ENCODE results near the gene GYS1.
"Not testable (repeated sequence)": the region's sequence is repeated elsewhere in the genome, so short reads cannot be mapped to it uniquely, and the experiment has no call there.

Gene GYS1

DNA sequence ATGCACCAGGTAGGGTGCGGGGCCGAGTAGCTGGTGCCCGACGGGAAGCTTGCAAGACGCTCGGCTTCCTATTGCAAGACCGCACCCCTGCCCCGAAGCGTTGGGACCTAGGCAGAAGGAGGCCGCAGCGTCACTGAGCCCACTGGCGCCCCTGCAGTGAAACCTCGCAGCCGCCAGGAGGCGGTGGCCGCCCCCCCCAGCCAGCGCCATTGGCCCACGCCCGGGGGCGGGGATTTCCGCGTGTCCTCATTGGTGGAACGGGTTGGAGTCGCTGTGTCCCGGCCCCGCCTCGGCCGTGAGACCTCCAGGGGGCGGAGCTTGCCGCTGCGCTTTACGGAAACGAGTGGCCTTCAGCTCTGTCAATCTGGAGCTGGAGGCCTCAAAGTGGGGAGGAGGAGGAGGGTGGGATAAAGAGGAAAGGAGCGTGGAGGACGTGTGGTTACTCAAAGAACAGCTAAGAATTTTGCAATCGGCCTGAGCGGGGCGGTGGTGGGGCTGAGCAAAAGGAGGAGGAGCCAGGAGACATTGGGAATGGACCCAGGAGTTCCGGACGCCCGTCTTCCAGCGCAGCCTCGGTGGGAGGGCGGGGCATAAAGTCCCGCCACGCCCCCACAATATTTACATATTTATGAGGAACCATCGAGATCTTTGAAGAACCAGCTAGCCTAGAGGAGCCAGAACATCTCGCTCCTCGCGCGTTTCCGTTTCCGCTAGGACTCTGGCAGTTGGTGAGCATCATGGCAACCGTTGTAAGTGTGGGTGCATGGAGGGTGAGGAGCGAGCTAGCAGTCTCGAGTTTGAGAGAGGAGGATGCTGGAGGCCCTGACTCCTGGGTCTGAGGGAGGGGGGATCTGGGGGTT lies at the start of gene GYS1, which contains the start of gene RUVBL2:
Gene GYS1, minus strand, starts transcription at position 135 of the 860 bp plus-strand sequence. CDS start 197 bp downstream, outside the sequence.
Gene RUVBL2, plus strand, starts transcription at position 713 of the 860 bp plus-strand sequence. Its CDS starts 25 bp downstream, at position 738.
- DNase-seq (ENCODE audit: low read depth) = peak; percentile 95

DNA sequence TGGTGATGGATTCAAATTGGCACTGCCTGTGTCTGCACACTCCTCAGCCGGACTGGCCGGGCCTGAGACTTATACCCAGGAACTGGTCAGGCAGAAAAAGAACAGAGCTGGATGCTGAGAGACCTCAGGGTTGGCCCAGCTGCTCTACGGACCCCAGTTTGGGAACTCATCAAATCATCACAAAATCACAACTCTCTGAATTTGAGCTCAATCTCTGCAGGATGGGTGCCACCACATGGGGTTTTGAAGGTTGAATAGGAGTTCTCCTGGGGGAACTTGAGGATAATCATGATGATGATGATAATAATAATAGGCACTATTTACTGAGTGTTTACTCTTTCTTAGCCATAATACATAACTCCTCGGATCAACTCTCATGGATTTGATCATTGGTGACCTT lies 49.6 kb upstream of the GYS1 start:
- not testable (repeated sequence) for DNase-seq (ENCODE audit: low read depth)

GRCh38 chr19:49042177-49042576 lies 49.1 kb upstream of the GYS1 start:
- no peak for DNase-seq (ENCODE audit: low read depth)

- not testable (repeated sequence) for DNase-seq (ENCODE audit: low read depth)
Measured at GRCh38 chr19:49039736-49040135, 46.6 kb upstream of the GYS1 start.

GRCh38 chr19:49038557-49039276 lies 45.6 kb upstream of the GYS1 start:
- DNase-seq (ENCODE audit: low read depth) = not testable (repeated sequence)

GRCh38 chr19:49038111-49038510 lies 45.0 kb upstream of the GYS1 start:
- not testable (repeated sequence) for DNase-seq (ENCODE audit: low read depth)

DNA sequence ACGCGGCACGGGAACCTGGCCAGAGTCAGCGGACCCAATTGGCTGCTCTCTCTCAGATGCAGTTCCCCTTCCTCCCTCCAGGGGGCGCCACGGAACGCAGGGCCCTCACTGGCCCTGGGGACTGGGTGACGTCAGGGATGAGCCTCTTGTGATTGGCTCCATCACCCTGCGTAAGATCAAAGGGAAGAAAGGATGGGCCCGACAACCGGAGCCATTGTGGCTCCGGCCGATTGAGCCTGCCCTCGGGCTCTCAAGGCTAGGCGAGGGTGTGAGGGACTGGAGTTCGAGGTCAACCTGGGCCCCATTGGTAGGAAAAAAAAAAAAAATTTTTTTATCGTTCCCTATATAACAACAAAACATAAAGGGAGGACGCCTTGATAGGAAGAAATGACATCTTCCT lies 43.7 kb upstream of the GYS1 start, which contains the start of gene CGB1:
Gene CGB1, minus strand, starts transcription at position 81 of the 400 bp plus-strand sequence. CDS start 184 bp downstream, outside the sequence.
- DNase-seq (ENCODE audit: low read depth) = not testable (repeated sequence)

DNA sequence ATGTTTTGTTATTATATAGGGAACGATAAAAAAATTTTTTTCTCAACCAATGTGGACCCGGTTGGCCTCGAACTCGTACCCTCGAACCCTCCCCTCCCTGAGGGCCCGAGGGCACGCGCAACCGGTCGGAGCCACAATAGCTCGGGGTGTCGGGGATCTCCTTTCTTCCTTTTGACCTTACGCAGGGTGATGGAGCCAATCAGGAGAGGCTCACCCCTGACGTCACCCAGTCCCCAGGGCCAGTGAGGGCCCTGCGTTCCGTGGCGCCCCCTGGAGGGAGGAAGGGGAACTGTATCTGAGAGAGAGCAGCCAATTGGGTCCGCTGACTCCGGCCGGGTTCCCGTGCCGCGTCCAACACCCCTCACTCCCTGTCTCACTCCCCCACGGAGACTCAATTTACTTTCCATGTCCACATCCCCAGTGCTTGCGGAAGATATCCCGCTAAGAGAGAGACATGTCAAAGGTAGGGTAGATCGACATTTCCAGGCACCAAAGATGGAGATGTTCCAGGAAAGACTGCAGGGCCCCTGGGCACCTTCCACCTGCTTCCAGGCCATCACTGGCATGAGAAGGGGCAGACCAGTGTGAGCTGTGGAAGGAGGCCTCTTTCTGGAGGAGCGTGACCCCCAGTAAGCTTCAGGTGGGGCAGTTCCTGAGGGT lies 38.7 kb upstream of the GYS1 start, which contains the start of gene CGB2:
Gene CGB2, plus strand, starts transcription at position 249 of the 660 bp plus-strand sequence. Its CDS starts 206 bp downstream, at position 455.
- DNase-seq (ENCODE audit: low read depth) = not testable (repeated sequence)

GRCh38 chr19:49030323-49030722 lies 37.2 kb upstream of the GYS1 start:
- not testable (repeated sequence) for DNase-seq (ENCODE audit: low read depth)

GRCh38 chr19:49029749-49030148 lies 36.6 kb upstream of the GYS1 start:
- DNase-seq (ENCODE audit: low read depth) = not testable (repeated sequence)

DNA sequence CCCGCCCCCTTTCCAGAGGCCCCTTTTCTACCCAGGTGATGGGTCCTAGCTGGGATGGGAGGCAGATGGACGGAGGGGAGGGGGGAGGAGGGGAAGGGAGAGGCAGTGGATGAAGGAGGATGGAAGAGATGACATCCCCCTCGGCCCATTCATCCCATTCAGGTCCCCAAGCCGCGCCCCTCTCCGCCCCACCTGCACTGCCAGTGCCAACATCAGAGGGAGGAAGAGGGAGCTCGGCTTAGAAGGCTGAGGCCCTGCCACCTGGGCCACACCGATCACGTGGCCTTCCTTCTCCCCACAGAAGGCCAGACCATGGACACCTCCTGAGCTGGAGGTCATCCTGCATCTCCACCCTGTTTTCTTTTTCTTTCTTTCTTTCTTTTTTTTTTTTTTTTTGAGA lies 35.6 kb upstream of the GYS1 start:
- DNase-seq (ENCODE audit: low read depth) = not testable (repeated sequence)

- DNase-seq (ENCODE audit: low read depth) = not testable (repeated sequence)
Measured at GRCh38 chr19:49025599-49025998, 32.5 kb upstream of the GYS1 start.

GRCh38 chr19:49025088-49025487 lies 32.0 kb upstream of the GYS1 start:
- not testable (repeated sequence) for DNase-seq (ENCODE audit: low read depth)

DNA sequence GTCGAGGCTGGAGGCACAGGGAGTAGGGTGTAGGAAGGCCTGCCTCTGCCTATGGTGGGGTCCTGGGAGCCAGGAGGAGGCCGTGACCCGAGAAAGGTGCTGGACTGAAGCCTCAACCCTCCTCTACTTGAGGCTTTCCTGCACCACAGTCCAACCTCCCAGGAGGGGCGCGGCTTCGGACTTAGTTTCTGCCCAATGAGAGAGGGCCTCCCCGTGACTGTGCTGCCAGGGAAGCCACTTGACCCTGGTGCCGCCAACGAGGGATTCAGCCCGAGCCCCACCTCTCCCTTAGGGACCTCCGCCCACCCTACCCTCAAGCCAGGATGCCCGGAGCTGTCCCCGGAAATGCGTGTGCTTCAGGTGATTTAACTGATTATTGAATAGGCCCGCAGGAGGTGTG lies 31.1 kb upstream of the GYS1 start, which contains the start of gene CGB3:
Gene CGB3, minus strand, starts transcription at position 101 of the 400 bp plus-strand sequence. CDS start 362 bp downstream, outside the sequence.
- not testable (repeated sequence) for DNase-seq (ENCODE audit: low read depth)

DNA sequence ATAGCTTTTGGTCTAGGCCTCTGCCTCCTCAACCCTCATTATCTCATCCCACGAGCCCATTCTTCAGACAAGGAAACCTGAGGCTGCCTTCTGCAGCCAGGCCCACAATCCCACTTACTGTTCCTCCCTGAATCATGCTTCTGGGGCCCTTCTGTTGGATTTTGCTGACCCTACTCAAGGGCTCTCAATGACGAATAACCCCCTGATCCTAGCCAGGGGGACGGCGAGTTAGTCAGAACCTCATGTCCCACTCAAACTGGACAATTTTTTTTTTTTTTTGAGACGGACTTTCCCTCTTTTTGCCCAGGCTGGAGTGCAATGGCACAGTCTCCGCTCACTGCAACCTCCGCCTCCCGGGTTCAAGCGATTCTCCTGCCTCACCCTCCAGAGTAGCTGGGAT lies 29.0 kb upstream of the GYS1 start:
- DNase-seq (ENCODE audit: low read depth) = no peak

GRCh38 chr19:49020931-49021895 lies 28.1 kb upstream of the GYS1 start:
- no peak for DNase-seq (ENCODE audit: low read depth)

GRCh38 chr19:49020342-49020741 lies 27.2 kb upstream of the GYS1 start:
- no peak for DNase-seq (ENCODE audit: low read depth)

DNA sequence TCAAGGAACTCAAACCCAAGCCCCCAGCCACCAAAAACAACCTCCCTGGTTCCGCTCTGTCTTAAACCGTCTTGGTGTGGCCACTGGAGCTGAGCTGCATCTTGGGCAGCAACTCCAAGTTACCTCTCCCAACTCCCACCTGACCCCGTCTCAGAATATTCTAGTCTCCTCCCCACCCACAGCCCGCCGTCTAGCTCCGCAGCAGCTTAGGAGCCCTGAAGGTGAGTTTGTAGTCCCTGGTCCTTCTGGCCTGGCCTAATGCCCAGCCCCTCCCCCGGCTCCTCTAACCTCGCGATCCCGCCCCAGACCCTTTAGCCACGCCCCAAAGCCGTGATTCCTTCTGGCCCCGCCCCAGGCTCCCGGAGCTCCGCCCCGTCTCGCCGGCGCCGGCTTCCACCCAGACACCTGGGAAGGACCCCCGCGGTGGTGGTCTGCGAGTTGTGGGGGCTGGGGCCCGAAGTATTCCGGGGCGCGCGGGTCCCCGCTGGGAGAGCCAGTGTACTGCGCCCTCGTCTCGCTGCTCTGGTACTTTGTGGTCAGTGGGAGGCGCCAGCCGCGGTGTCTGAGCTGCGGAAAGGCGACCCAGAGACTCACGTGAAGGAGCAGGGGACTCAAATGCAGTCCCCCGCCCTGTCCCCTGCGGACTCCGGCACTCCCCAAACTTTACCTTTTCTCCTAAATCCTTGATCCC lies 26.3 kb upstream of the GYS1 start:
- peak; percentile 31 for DNase-seq (ENCODE audit: low read depth)

DNA sequence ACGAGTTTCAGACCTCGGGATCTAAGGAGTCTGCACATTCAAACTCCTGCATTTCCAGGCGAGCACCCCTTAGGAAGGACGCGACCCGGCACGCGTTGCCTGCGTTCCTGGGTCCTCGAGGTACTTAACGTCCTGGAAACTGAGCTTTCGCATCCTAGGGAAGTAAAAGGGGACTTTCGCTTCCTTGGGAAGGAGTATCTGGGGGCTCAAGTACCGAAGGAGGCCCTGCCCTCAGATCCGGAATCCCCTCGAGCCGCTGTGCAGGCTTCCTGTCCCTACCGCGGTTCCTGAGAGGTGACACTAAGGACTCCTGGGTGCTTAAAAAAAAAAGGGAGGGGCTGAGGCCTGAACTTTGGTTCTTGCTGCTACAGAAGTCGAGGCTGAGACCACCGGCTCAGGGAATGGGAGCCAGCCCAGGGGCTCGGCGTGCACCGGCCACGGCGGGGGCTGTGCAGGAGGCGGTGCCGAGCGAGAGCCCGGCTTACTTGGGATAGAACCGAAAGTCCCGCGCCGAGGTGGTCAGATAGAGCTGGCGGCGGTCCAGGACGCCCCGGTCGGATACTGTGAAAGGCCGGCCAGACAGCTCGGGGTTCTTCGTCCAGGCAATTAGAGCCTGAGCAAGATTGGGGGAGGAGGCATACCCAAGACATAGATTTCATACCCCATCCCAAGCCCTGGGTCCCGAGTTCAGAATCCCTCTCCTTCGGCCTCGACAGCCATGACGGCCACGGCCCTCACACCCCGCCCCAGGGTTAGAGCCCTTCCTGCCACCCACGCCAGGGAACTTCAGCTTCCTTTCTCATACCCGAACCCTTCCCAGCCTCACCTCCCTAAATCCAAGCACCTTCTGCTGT lies 25.5 kb upstream of the GYS1 start:
- DNase-seq (ENCODE audit: low read depth) = not testable (repeated sequence)

All from stimulated activated CD8-positive, alpha-beta memory T cell treated with anti-CD3 and anti-CD28 coated beads, Interleukin-15, amount 100 ng/mL, for 24 hours (primary cell).